Stimulated activated CD4-positive, alpha-beta T cell treated with anti-CD3 and anti-CD28 coated beads, Interleukin-15, amount 100 ng/mL, for 48 hours (primary cell): Measurements from ENCODE around the gene KCNN1.
A peak's percentile ranks its signal among the peaks of the same experiment; 100 is the strongest.

Experiments used
- DNase-seq, 2 donors: peaks; one replicate each; pipeline ENCODE4 v3.0.0-alpha.2; 2020; ENCODE audit warnings: low read depth in 2 of 2

KCNN1 gene

GRCh38 chr19:17947815-17948513, 18.9 kb upstream of the KCNN1 start:
- peak; percentile 89 to 94 for DNase-seq

- DNase-seq = no peak
Observed at GRCh38 chr19:17948514-17948900, 18.4 kb upstream of the KCNN1 start.

- no peak for DNase-seq
Observed at GRCh38 chr19:17948931-17949930, 17.7 kb upstream of the KCNN1 start.

GRCh38 chr19:17949956-17950309, 17.0 kb upstream of the KCNN1 start:
- no peak for DNase-seq

- no peak for DNase-seq
Observed at GRCh38 chr19:17950310-17951156, 16.4 kb upstream of the KCNN1 start.

GRCh38 chr19:17951157-17951989, 15.5 kb upstream of the KCNN1 start:
- DNase-seq = no peak

GRCh38 chr19:17951990-17952976, 14.6 kb upstream of the KCNN1 start:
- no peak for DNase-seq

- DNase-seq = no peak
Observed at GRCh38 chr19:17953316-17953801, 13.5 kb upstream of the KCNN1 start.

- DNase-seq = no peak
Observed at GRCh38 chr19:17953869-17954268, 13.0 kb upstream of the KCNN1 start.

- DNase-seq = no peak
Observed at GRCh38 chr19:17954401-17954800, 12.5 kb upstream of the KCNN1 start.

- DNase-seq = no peak
Observed at GRCh38 chr19:17957149-17957849, 9.6 kb upstream of the KCNN1 start.

- DNase-seq = no peak
Observed at GRCh38 chr19:17957885-17958284, 9.0 kb upstream of the KCNN1 start.

- no peak for DNase-seq
Observed at GRCh38 chr19:17963936-17964691, 2.8 kb upstream of the KCNN1 start.

- DNase-seq = no peak
Observed at GRCh38 chr19:17965370-17966128, 1.4 kb upstream of the KCNN1 start.

GRCh38 chr19:17966129-17966483, 801 bp upstream of the KCNN1 start:
- DNase-seq = no peak

- no peak for DNase-seq
Observed at GRCh38 chr19:17967257-17968051, 547 bp downstream of the KCNN1 start.

GRCh38 chr19:17968362-17968761, 1.5 kb downstream of the KCNN1 start:
- DNase-seq = no peak
